Progenitor cell of endocrine pancreas (in vitro differentiated cells): Measurements from ENCODE around the gene RAB5A. TPM values are rescaled to one million over a fixed set of nuclear protein-coding genes. Genes with fewer than 3 reads are reported as not detected.

Experiments used
- DNase-seq: peaks from one replicate; pipeline ENCODE4 v3.0.0; 2021; ENCODE audit warnings: low spot score; ENCODE audit not compliant: unreplicated experiment
- H3K27ac Mint-ChIP-seq: 2 replicates; pipeline ENCODE4 v1.8.0; 2021; ENCODE audit warnings: mild to moderate bottlenecking, moderate library complexity, mixed read lengths
- H3K27me3 Mint-ChIP-seq: 2 replicates; pipeline ENCODE4 v1.8.0; 2021; ENCODE audit warnings: mixed read lengths
- H3K36me3 Mint-ChIP-seq: 2 replicates; pipeline ENCODE4 v1.8.0; 2022; ENCODE audit warnings: mixed read lengths; ENCODE audit not compliant: insufficient read depth
- H3K4me1 Mint-ChIP-seq: 2 replicates; pipeline ENCODE4 v1.8.0; 2021; ENCODE audit warnings: low read depth, mixed read lengths
- H3K4me3 Mint-ChIP-seq: 2 replicates; pipeline ENCODE4 v1.8.0; 2021; ENCODE audit warnings: low read depth, mild to moderate bottlenecking, moderate library complexity, mixed read lengths
- H3K9me3 Mint-ChIP-seq: 2 replicates; pipeline ENCODE4 v1.8.0; 2021; ENCODE audit warnings: low read depth, mixed read lengths
- total RNA-seq: library from RNA; stranded (reverse); gene quantifications from 2 replicates; pipeline ENCODE4 v1.2.1, GENCODE V29; 2021
- TF ChIP-seq, protein P1 (sequence below): fragments of 200-600 bp; sonication (generic); IDR thresholded peaks from one replicate; pipeline ENCODE4 v1.5.0; 2021; ENCODE audit warnings: antibody characterized with exemption, mild to moderate bottlenecking; ENCODE audit not compliant: unreplicated experiment

The RAB5A gene
- total RNA-seq, 1 donor from 2014 or later, result 58.2 TPM

GRCh38 chr3:19901918-19902317, 45.0 kb upstream of the RAB5A start:
- H3K9me3 Mint-ChIP-seq, result no peaks in the 10 kb centered on the region
- no peak for DNase-seq
- H3K36me3 Mint-ChIP-seq, result no peaks in the 10 kb centered on the region
- peaks cover 10% of the 10 kb centered on the region for H3K4me1 Mint-ChIP-seq
- H3K4me3 Mint-ChIP-seq, result no peak overlapping the region
- H3K27me3 Mint-ChIP-seq, result no peaks in the 10 kb centered on the region
- H3K27ac Mint-ChIP-seq, result no peak overlapping the region
- TF ChIP-seq, protein P1, sequence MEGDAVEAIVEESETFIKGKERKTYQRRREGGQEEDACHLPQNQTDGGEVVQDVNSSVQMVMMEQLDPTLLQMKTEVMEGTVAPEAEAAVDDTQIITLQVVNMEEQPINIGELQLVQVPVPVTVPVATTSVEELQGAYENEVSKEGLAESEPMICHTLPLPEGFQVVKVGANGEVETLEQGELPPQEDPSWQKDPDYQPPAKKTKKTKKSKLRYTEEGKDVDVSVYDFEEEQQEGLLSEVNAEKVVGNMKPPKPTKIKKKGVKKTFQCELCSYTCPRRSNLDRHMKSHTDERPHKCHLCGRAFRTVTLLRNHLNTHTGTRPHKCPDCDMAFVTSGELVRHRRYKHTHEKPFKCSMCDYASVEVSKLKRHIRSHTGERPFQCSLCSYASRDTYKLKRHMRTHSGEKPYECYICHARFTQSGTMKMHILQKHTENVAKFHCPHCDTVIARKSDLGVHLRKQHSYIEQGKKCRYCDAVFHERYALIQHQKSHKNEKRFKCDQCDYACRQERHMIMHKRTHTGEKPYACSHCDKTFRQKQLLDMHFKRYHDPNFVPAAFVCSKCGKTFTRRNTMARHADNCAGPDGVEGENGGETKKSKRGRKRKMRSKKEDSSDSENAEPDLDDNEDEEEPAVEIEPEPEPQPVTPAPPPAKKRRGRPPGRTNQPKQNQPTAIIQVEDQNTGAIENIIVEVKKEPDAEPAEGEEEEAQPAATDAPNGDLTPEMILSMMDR, result no peak

DNA sequence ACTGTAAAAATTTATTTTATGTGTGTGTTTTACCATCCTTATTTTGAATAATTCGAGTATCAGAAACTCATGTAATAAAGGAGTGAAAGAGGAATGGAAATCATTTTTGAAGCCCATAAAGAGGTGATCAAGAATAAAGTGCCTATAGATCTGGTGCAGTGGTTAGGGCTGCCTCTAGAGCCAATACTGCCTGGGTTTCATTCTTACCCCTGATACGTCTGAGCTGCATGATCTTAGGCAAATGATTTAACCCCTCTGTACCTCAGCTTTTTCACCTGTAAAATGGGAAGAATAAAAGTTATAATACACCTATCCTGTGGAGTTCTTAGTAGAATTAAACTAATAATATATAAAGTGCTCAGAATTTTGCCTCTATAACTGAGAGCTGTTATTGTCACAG, 43.2 kb upstream of the RAB5A start:
- Mint-ChIP-seq H3K4me1 (peaks cover 4% of the 10 kb centered on the region), H3K27ac (no peak overlapping the region), H3K36me3 (no peaks in the 10 kb centered on the region), H3K4me3 (no peak overlapping the region), H3K27me3 (no peaks in the 10 kb centered on the region), H3K9me3 (no peaks in the 10 kb centered on the region)
- TF ChIP-seq, protein P1, result no peak
- DNase-seq, result no peak

DNA sequence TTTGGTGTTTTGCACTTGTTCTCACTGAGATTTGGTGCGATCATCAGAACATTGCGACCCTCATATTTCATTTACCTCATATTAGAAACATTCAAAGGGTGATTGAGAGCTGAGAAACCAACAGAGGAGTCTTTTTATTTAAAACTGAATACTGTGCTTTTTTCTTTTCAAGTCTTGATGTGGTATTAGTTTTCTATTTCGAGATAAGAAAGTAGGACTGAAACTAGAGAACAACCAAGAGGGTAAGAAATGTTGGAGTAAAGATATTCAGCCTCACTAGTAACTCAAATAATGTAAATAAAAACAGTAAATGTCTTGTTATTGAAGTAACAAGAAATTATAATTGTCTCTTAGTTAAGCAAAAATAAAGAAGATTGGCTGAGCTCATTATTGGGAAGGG, 39.4 kb upstream of the RAB5A start:
- Mint-ChIP-seq H3K4me1 (no peaks in the 10 kb centered on the region), H3K4me3 (no peak overlapping the region), H3K27ac (no peak overlapping the region), H3K27me3 (no peaks in the 10 kb centered on the region), H3K9me3 (no peaks in the 10 kb centered on the region), H3K36me3 (peaks cover 3% of the 10 kb centered on the region)
- no peak for DNase-seq
- TF ChIP-seq, protein P1, result no peak

DNA sequence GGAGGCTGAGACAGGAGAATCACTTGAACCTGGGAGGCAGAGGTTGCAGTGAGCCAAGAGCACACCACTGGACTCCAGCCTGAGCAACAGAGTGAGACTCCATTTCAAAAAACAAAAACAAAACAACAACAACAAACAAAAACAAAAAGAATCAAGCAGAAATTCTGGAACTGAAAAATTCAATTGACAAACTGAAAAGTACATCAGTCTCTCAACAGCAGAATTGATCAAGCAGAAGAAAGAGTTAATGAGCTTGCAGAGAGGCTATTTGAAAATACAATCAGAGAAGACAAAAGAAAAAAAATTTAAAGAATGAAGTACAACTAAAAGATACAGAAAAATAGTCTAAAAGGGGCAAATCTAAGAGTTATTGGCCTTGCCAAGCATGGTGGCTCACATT, 35.4 kb upstream of the RAB5A start:
- no peak overlapping the region for H3K27ac Mint-ChIP-seq
- H3K4me3 Mint-ChIP-seq, result no peak overlapping the region
- TF ChIP-seq, protein P1, result no peak
- no peak for DNase-seq
- no peaks in the 10 kb centered on the region for H3K4me1 Mint-ChIP-seq
- H3K27me3 Mint-ChIP-seq, result no peaks in the 10 kb centered on the region
- peaks cover 7% of the 10 kb centered on the region for H3K9me3 Mint-ChIP-seq
- peaks cover 3% of the 10 kb centered on the region for H3K36me3 Mint-ChIP-seq

DNA sequence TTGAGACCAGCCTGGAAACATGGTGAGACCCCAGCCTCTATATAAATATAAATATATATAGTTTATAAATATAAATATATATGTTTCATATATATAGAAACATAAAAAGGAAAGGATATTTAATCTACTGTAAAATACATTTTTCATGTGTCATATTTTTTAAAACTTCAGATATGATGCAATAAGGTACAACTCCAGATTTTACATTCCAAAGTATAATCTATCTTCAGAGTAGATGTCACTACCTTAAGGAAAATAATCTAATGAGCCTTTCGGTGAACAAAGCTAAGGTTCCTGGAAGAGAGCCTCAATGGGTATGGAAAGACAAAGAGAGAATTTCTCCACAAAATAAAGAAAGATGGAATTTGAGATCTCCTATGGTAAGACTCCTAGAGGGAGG, 29.7 kb upstream of the RAB5A start:
- Mint-ChIP-seq H3K36me3 (no peaks in the 10 kb centered on the region), H3K4me3 (no peak overlapping the region), H3K27me3 (no peaks in the 10 kb centered on the region), H3K9me3 (peaks cover 7% of the 10 kb centered on the region), H3K4me1 (no peaks in the 10 kb centered on the region), H3K27ac (no peak overlapping the region)
- TF ChIP-seq, protein P1, result no peak
- DNase-seq, result no peak
